Measurements from ENCODE around the gene TRMU. TPM values are rescaled to one million over a fixed set of nuclear protein-coding genes. Genes with fewer than 3 reads are reported as not detected.

TRMU gene
- total and polyA plus RNA-seq, 2 experiments from 2014 or later, result 48.3 to 70.4 TPM

- TF ChIP-seq, protein P1, sequence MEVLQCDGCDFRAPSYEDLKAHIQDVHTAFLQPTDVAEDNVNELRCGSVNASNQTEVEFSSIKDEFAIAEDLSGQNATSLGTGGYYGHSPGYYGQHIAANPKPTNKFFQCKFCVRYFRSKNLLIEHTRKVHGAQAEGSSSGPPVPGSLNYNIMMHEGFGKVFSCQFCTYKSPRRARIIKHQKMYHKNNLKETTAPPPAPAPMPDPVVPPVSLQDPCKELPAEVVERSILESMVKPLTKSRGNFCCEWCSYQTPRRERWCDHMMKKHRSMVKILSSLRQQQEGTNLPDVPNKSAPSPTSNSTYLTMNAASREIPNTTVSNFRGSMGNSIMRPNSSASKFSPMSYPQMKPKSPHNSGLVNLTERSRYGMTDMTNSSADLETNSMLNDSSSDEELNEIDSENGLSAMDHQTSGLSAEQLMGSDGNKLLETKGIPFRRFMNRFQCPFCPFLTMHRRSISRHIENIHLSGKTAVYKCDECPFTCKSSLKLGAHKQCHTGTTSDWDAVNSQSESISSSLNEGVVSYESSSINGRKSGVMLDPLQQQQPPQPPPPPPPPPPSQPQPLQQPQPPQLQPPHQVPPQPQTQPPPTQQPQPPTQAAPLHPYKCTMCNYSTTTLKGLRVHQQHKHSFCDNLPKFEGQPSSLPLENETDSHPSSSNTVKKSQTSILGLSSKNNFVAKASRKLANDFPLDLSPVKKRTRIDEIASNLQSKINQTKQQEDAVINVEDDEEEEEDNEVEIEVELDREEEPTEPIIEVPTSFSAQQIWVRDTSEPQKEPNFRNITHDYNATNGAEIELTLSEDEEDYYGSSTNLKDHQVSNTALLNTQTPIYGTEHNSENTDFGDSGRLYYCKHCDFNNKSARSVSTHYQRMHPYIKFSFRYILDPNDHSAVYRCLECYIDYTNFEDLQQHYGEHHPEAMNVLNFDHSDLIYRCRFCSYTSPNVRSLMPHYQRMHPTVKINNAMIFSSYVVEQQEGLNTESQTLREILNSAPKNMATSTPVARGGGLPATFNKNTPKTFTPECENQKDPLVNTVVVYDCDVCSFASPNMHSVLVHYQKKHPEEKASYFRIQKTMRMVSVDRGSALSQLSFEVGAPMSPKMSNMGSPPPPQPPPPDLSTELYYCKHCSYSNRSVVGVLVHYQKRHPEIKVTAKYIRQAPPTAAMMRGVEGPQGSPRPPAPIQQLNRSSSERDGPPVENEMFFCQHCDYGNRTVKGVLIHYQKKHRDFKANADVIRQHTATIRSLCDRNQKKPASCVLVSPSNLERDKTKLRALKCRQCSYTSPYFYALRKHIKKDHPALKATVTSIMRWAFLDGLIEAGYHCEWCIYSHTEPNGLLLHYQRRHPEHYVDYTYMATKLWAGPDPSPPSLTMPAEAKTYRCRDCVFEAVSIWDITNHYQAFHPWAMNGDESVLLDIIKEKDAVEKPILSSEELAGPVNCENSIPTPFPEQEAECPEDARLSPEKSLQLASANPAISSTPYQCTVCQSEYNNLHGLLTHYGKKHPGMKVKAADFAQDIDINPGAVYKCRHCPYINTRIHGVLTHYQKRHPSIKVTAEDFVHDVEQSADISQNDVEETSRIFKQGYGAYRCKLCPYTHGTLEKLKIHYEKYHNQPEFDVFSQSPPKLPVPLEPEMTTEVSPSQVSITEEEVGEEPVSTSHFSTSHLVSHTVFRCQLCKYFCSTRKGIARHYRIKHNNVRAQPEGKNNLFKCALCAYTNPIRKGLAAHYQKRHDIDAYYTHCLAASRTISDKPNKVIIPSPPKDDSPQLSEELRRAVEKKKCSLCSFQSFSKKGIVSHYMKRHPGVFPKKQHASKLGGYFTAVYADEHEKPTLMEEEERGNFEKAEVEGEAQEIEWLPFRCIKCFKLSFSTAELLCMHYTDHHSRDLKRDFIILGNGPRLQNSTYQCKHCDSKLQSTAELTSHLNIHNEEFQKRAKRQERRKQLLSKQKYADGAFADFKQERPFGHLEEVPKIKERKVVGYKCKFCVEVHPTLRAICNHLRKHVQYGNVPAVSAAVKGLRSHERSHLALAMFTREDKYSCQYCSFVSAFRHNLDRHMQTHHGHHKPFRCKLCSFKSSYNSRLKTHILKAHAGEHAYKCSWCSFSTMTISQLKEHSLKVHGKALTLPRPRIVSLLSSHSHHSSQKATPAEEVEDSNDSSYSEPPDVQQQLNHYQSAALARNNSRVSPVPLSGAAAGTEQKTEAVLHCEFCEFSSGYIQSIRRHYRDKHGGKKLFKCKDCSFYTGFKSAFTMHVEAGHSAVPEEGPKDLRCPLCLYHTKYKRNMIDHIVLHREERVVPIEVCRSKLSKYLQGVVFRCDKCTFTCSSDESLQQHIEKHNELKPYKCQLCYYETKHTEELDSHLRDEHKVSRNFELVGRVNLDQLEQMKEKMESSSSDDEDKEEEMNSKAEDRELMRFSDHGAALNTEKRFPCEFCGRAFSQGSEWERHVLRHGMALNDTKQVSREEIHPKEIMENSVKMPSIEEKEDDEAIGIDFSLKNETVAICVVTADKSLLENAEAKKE (CRISPR knock-in tag; IDR thresholded peaks at IDR 0.05), result no peak
- TF ChIP-seq, protein P2, sequence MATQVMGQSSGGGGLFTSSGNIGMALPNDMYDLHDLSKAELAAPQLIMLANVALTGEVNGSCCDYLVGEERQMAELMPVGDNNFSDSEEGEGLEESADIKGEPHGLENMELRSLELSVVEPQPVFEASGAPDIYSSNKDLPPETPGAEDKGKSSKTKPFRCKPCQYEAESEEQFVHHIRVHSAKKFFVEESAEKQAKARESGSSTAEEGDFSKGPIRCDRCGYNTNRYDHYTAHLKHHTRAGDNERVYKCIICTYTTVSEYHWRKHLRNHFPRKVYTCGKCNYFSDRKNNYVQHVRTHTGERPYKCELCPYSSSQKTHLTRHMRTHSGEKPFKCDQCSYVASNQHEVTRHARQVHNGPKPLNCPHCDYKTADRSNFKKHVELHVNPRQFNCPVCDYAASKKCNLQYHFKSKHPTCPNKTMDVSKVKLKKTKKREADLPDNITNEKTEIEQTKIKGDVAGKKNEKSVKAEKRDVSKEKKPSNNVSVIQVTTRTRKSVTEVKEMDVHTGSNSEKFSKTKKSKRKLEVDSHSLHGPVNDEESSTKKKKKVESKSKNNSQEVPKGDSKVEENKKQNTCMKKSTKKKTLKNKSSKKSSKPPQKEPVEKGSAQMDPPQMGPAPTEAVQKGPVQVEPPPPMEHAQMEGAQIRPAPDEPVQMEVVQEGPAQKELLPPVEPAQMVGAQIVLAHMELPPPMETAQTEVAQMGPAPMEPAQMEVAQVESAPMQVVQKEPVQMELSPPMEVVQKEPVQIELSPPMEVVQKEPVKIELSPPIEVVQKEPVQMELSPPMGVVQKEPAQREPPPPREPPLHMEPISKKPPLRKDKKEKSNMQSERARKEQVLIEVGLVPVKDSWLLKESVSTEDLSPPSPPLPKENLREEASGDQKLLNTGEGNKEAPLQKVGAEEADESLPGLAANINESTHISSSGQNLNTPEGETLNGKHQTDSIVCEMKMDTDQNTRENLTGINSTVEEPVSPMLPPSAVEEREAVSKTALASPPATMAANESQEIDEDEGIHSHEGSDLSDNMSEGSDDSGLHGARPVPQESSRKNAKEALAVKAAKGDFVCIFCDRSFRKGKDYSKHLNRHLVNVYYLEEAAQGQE (IDR thresholded peaks at IDR 0.05; ENCODE audit: unreplicated experiment), result no peak
- TF ChIP-seq EZH2 (IDR thresholded peaks at IDR 0.05; ENCODE audit: low read depth, unreplicated experiment), result no peak
- TF ChIP-seq NANOG (IDR thresholded peaks at IDR 0.05; ENCODE audit: borderline replicate concordance), result no peak
Observed at GRCh38 chr22:46381142-46381541, 45.6 kb downstream of the TRMU start (continued).

- H3K36me3 Mint-ChIP-seq (ENCODE audit: low read depth), result peaks cover 10% of the 10 kb centered on the region
- H3K27ac ChIP-seq (ENCODE audit: low read depth), result no peak overlapping the region
- no peak overlapping the region for H2AFZ ChIP-seq
- no peaks in the 10 kb centered on the region for H3K36me3 ChIP-seq (ENCODE audit: insufficient read depth)
- peaks cover 21% of the 10 kb centered on the region for H3K4me1 ChIP-seq (ENCODE audit: insufficient read depth)
- H3K27me3 Mint-ChIP-seq (ENCODE audit: insufficient read depth, low read depth, poor library complexity), result peaks cover 12% of the 10 kb centered on the region
- no peaks in the 10 kb centered on the region for H3K9me3 Mint-ChIP-seq
- H3K4me2 ChIP-seq, result no peak overlapping the region
- H3K4me1 Mint-ChIP-seq, result peaks cover 33% of the 10 kb centered on the region
- no peak overlapping the region for H3K27ac Mint-ChIP-seq
- H3F3A ChIP-seq (replicated peaks; ENCODE audit: low read depth), result 0 out of 2 replicates have a peak, but pooled peaks cover 5% of the 10 kb centered on the region
- DNase-seq (ENCODE audit: low spot score) (no peak), ATAC-seq (no peak)
- no peaks in the 10 kb centered on the region for H3K27me3 ChIP-seq (ENCODE audit: insufficient read depth)
- no peaks in the 10 kb centered on the region for H3K79me2 ChIP-seq (replicated peaks; ENCODE audit: insufficient read depth)
- no peak overlapping the region for H3K4me3 ChIP-seq
- no peaks in the 10 kb centered on the region for H4K20me1 ChIP-seq (replicated peaks; ENCODE audit: insufficient read depth)
- no peaks in the 10 kb centered on the region for H3K9me2 ChIP-seq (ENCODE audit: insufficient read depth)
- H3K4me3 Mint-ChIP-seq, result no peak overlapping the region
- no peak for TF ChIP-seq ZNF114 (CRISPR knock-in tag; IDR thresholded peaks at IDR 0.05)
- TF ChIP-seq, protein P1 (CRISPR knock-in tag; IDR thresholded peaks at IDR 0.05), result no peak
Observed at GRCh38 chr22:46381731-46382130, 46.2 kb downstream of the TRMU start.

All from GM23338 (cell line).